ENCODE results near the gene PFDN2.

- no peak for TF ChIP-seq YY1 (IDR thresholded peaks at IDR 0.05; ENCODE audit: low read depth)
- TF ChIP-seq FOSL2 (IDR thresholded peaks at IDR 0.05; ENCODE audit: borderline replicate concordance, low read depth), result no peak
- no peak for TF ChIP-seq REST (IDR thresholded peaks at IDR 0.05; ENCODE audit: low read depth, low read length)
Measured at GRCh38 chr1:161113915-161114314, 3.9 kb downstream of the PFDN2 start.
